Brain microvascular endothelial cell (primary cell): Measurements from ENCODE around the gene AFAP1L2.

Source experiments
- DNase-seq: peaks from one replicate; pipeline ENCODE4 v3.0.0-alpha.2; 2020
- H3K27ac ChIP-seq: fragments of 250-450 bp; sonication (Bioruptor Pico); 2 replicates; pipeline ENCODE4 v1.5.1; 2020; ENCODE audit warnings: mild to moderate bottlenecking, moderate library complexity
- H3K27me3 ChIP-seq: fragments of 250-450 bp; sonication (Bioruptor Pico); replicated peaks from 2 replicates; pipeline ENCODE4 v1.5.1; 2020; ENCODE audit warnings: mild to moderate bottlenecking
- H3K36me3 ChIP-seq: fragments of 250-450 bp; sonication (Bioruptor Pico); replicated peaks from 2 replicates; pipeline ENCODE4 v1.5.1; 2020; ENCODE audit warnings: mild to moderate bottlenecking
- H3K4me3 ChIP-seq: 2 replicates; pipeline ENCODE4 v1.5.1; 2011; ENCODE audit warnings: low read depth, mild to moderate bottlenecking, control low read depth, low read length, moderate library complexity
- in situ Hi-C: cut with HindIII; loops from 2 replicates; pipeline ENCODE4 v1.10.0; 2017; ENCODE audit warnings: low sequenced_read_pairs, low pct_ligation_motif_present
- TF ChIP-seq, protein P1 (sequence below): IDR thresholded peaks from 2 replicates; pipeline ENCODE4 v1.5.1; 2011; ENCODE audit warnings: low read depth, mild to moderate bottlenecking, moderate library complexity, low read length, control low read depth, inconsistent platforms; ENCODE audit errors: missing control alignments

The AFAP1L2 gene

DNA sequence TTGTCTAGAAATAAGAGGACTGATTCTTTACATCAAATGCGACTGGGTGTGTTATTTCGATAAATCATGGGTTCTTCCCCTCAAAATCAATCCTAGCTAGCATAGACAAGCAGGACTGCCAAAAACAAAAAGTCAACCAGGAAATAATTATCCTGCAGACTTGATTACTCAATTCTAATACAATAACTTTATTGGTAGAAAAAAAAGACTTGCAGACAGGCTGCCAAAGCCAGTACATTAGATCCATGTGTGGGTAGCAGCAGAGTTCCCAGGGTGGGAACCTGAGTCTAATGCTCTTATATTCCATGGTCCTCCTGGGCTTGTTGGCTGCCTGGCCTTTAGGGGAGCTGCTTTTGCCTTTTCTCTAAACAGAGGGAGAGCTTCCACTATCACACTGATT is 7.8 kb downstream of the AFAP1L2 start:
- Histone ChIP-seq H3K4me3 (no peak overlapping the region), H3K36me3 (no peaks in the 10 kb centered on the region), H3K27ac (no peak overlapping the region), H3K27me3 (no peaks in the 10 kb centered on the region)
- no peak for DNase-seq
- in situ Hi-C loops: no loop called here
- TF ChIP-seq, protein P1, sequence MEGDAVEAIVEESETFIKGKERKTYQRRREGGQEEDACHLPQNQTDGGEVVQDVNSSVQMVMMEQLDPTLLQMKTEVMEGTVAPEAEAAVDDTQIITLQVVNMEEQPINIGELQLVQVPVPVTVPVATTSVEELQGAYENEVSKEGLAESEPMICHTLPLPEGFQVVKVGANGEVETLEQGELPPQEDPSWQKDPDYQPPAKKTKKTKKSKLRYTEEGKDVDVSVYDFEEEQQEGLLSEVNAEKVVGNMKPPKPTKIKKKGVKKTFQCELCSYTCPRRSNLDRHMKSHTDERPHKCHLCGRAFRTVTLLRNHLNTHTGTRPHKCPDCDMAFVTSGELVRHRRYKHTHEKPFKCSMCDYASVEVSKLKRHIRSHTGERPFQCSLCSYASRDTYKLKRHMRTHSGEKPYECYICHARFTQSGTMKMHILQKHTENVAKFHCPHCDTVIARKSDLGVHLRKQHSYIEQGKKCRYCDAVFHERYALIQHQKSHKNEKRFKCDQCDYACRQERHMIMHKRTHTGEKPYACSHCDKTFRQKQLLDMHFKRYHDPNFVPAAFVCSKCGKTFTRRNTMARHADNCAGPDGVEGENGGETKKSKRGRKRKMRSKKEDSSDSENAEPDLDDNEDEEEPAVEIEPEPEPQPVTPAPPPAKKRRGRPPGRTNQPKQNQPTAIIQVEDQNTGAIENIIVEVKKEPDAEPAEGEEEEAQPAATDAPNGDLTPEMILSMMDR: no peak

DNA sequence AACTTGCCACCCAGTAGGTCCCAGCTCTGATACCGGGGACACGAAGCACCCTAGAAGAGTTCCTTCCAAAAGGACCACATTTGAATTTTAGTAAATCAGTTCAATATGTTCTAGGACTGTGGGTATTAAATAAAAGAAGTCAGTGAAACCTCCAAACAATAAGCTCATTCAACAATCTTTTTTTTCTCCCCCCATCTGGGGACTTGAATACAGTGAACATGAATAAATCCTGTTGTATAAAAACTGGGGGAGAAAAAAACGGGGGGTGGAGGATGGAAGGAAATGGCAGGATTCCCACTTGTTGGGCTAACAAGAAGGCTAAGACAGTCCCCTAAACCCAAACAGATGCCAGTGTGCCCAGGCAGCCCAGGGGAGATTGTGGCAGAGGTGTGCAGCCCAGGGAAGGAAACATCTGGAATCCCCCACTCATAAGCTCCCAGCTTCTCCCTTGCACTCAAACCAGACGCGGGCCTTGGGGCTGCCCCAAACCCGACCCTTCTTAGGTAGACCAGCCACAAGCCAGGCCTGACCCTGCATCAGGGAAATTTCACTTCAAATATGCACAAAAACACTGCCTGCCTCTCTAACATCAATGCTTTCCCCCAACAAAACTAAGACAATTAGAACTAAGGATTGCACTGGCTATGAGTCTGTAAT is 8.8 kb downstream of the AFAP1L2 start:
- Histone ChIP-seq H3K27ac (no peak overlapping the region), H3K4me3 (no peak overlapping the region), H3K27me3 (no peaks in the 10 kb centered on the region), H3K36me3 (no peaks in the 10 kb centered on the region)
- in situ Hi-C loops: no loop called here
- TF ChIP-seq, protein P1: no peak
- DNase-seq: no peak

DNA sequence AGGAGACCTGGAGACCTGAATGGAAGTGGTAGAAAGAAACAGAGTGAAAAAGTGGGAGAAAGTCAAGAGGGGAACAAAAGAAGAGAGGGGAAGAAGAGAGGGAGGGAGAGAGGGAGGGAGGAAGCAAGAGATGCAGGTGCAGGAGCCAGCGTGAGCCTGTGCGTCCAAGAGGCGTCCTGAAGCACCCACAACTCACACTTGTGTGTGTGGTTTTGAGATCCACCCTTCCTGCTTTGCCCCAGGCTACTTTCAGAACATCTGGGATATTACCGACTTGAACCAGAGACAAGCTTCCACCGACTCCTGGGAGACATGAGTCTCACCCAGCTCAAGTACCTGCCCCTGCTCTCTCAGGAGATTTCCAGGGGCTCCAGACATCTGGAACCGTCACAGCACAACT is 9.8 kb downstream of the AFAP1L2 start:
- in situ Hi-C loops: no loop called here
- H3K4me3 ChIP-seq: no peak overlapping the region
- TF ChIP-seq, protein P1: no peak
- DNase-seq: no peak
- no peaks in the 10 kb centered on the region for H3K27me3 ChIP-seq
- no peaks in the 10 kb centered on the region for H3K36me3 ChIP-seq
- no peak overlapping the region for H3K27ac ChIP-seq

DNA sequence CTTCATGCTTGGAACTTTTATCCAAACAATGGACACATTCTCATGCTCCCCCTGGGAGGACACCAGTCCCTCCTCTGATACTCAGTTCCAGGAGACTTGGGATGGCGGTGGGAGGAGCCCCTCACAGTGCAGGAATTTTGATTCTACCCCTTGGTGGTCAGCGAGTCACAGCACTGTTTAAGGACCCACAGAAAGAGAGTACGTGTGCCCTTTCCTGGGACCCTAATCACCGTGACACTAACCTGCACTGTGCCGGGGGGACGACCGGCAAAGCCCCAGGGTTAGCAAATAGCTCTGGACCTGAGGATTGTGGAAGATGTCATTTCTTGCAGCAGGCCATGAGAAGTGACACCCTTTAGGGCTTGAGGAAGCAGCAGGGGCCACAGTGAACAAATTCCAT is 10.4 kb downstream of the AFAP1L2 start:
- no peak for DNase-seq
- Histone ChIP-seq H3K36me3 (no peaks in the 10 kb centered on the region), H3K4me3 (no peak overlapping the region), H3K27me3 (no peaks in the 10 kb centered on the region), H3K27ac (no peak overlapping the region)
- TF ChIP-seq, protein P1: no peak
- in situ Hi-C loops: no loop called here

DNA sequence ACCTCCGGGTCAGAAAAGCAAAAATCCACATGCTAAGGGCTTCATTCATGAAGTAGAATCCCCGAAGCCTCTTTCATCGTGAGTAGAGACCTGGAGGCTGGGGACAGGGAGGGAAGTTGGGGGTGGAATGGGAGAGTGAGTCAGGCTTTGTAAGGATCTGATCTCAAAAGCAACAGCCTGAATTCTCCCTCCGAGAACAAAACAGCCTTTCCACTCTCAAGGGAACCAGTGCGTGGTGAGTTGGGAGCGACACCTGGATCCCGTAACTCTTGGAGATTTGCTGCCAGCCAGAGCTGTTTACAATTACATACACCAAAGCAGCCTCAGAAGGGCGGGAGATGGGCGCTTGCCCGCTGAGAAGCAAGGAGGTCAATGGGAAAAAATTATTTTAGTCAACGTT is 10.8 kb downstream of the AFAP1L2 start:
- DNase-seq: peak; percentile 39
- Histone ChIP-seq H3K27ac (no peak overlapping the region), H3K27me3 (no peaks in the 10 kb centered on the region), H3K36me3 (no peaks in the 10 kb centered on the region), H3K4me3 (no peak overlapping the region)
- in situ Hi-C loops: no loop called here
- TF ChIP-seq, protein P1: no peak
